Endothelial cell of umbilical vein (primary cell): ENCODE results near the gene DPY30. TPM values are rescaled to one million over a fixed set of nuclear protein-coding genes. Genes with fewer than 3 reads are reported as not detected.
A peak's percentile ranks its signal among the peaks of the same experiment; 100 is the strongest.

ENCODE experiments used
- BruUV-seq: library from RNA; stranded (reverse); fragments of 400-500 nt; replicated peaks from 2 replicates; lab custom pipeline; 2021; lab: Mats Ljungman, UMichigan
- CTCF ChIA-PET: fragments of 300-600, 350-600 bp; sonication (Branson Sonifier 250); formaldehyde crosslinking; loops from one replicate; lab custom pipeline; 2021; ENCODE audit warnings: antibody characterized with exemption, inconsistent platforms; lab: Charles Lee
- POLR2A ChIA-PET: fragments of 300-600, 350-600 bp; sonication (Branson Sonifier 250); formaldehyde crosslinking; loops from one replicate; lab custom pipeline; 2021; ENCODE audit warnings: antibody characterized with exemption, inconsistent platforms; lab: Charles Lee
- DNase-seq: peaks from one replicate; pipeline ENCODE4 v3.0.0-alpha.2; 2011; ENCODE audit warnings: low read depth, low spot score
- FAIRE-seq: peaks from 2 replicates; lab custom pipeline; 2011; peaks lifted over from hg19 to GRCh38; lab: Jason Lieb, UNC
- H2AFZ ChIP-seq: 2 replicates; pipeline ENCODE4 v1.6.0; 2012; ENCODE audit warnings: low read depth, low read length, control low read depth, inconsistent platforms
- H3K27ac ChIP-seq: 2 replicates; pipeline ENCODE4 v1.5.1; 2011; ENCODE audit warnings: low read depth, mild to moderate bottlenecking, control low read depth, low read length, moderate library complexity; ENCODE audit not compliant: insufficient read depth
- H3K27me3 ChIP-seq, 2 experiments: 2 replicates each; pipeline versions ENCODE4 v1.6.0 to v1.6.1; 2011; ENCODE audit warnings: low read length in 2 of 2, mixed read lengths in 1 of 2; ENCODE audit not compliant: control insufficient read depth in 2 of 2, insufficient read depth in 2 of 2
- H3K36me3 ChIP-seq, 2 experiments: 2 replicates in 1 of 2; 3 replicates in 1 of 2; pipeline ENCODE4 v1.5.1; 2011; ENCODE audit warnings: low read length in 2 of 2, mild to moderate bottlenecking in 1 of 2, moderate library complexity in 1 of 2; ENCODE audit not compliant: control insufficient read depth in 2 of 2, insufficient read depth in 2 of 2; ENCODE audit errors: extremely low read depth in 1 of 2
- H3K4me1 ChIP-seq: 3 replicates; pipeline ENCODE4 v1.5.1; 2011; ENCODE audit warnings: mild to moderate bottlenecking, low read length; ENCODE audit not compliant: control insufficient read depth, insufficient read depth; ENCODE audit errors: extremely low read depth
- H3K4me2 ChIP-seq: 2 replicates; pipeline ENCODE4 v1.6.1; 2011; ENCODE audit warnings: low read length, control low read depth, mixed read lengths; ENCODE audit not compliant: insufficient read depth
- H3K4me3 ChIP-seq, 3 experiments: fragments of 200-600 bp in 1 of 3; sonication (generic), shearing (Covaris generic) in 1 of 3; replicated peaks in 1 of 3; 2 replicates each; pipeline ENCODE4 v1.5.1; 2011 to 2016; ENCODE audit warnings: control low read depth in 3 of 3, low read length in 3 of 3, mild to moderate bottlenecking in 2 of 3, inconsistent platforms in 1 of 3, low read depth in 1 of 3, moderate library complexity in 1 of 3; ENCODE audit not compliant: insufficient read depth in 1 of 3
- H3K79me2 ChIP-seq: 2 replicates; pipeline ENCODE4 v1.6.0; 2012; ENCODE audit warnings: low read length, inconsistent platforms; ENCODE audit not compliant: control insufficient read depth, insufficient read depth
- H3K9ac ChIP-seq: replicated peaks from 2 replicates; pipeline ENCODE3; 2011; ENCODE audit warnings: low read length, control low read depth; ENCODE audit not compliant: insufficient read depth; ENCODE audit errors: extremely low read depth
- H3K9me1 ChIP-seq: replicated peaks from 3 replicates; pipeline ENCODE4 v1.6.0; 2011; ENCODE audit warnings: mild to moderate bottlenecking, low read length; ENCODE audit not compliant: control insufficient read depth, insufficient read depth; ENCODE audit errors: extremely low read depth
- H3K9me3 ChIP-seq: replicated peaks from 2 replicates; pipeline ENCODE4 v1.5.1; 2012; ENCODE audit warnings: low read length, inconsistent platforms; ENCODE audit not compliant: control insufficient read depth, insufficient read depth
- H4K20me1 ChIP-seq: replicated peaks from 2 replicates; pipeline ENCODE3; 2011; ENCODE audit warnings: mild to moderate bottlenecking, low read length; ENCODE audit not compliant: control insufficient read depth, insufficient read depth; ENCODE audit errors: extremely low read depth
- CTCF ChIP-seq, 2 donors: IDR thresholded peaks; 1 replicate in 1 of 2; 2 replicates in 1 of 2; pipeline ENCODE4 v1.5.1; 2011; ENCODE audit warnings: low read length in 2 of 2, mild to moderate bottlenecking in 2 of 2, moderate library complexity in 2 of 2, control low read depth in 1 of 2, inconsistent platforms in 1 of 2, low read depth in 1 of 2; ENCODE audit not compliant: insufficient read depth in 1 of 2; ENCODE audit errors: extremely low read depth in 1 of 2
- FOS ChIP-seq: IDR thresholded peaks from 2 replicates; pipeline ENCODE4 v1.6.1; 2011; ENCODE audit warnings: mild to moderate bottlenecking, low read length, moderate library complexity, borderline replicate concordance; ENCODE audit not compliant: insufficient read depth
- GATA2 ChIP-seq: IDR thresholded peaks from 2 replicates; pipeline ENCODE4 v1.7.0; 2011; ENCODE audit warnings: low read depth, mild to moderate bottlenecking, moderate library complexity, mixed read lengths, low read length; ENCODE audit not compliant: insufficient read length, insufficient read depth
- JUN ChIP-seq: IDR thresholded peaks from 2 replicates; pipeline ENCODE4 v1.6.1; 2011; ENCODE audit warnings: borderline replicate concordance, low read depth; ENCODE audit not compliant: insufficient read length, insufficient read depth
- MAX ChIP-seq: IDR thresholded peaks from 2 replicates; pipeline ENCODE4 v1.6.1; 2011; ENCODE audit not compliant: insufficient read depth, insufficient read length
- POLR2A ChIP-seq: IDR thresholded peaks from 2 replicates; pipeline ENCODE4 v1.6.1; 2012; ENCODE audit warnings: low read depth, mild to moderate bottlenecking, control low read depth, low read length
- POLR2AphosphoS5 ChIP-seq: IDR thresholded peaks from 2 replicates; pipeline ENCODE4 v1.6.1; 2012; ENCODE audit warnings: low read depth, mild to moderate bottlenecking, control low read depth, low read length, moderate library complexity; ENCODE audit not compliant: insufficient read depth
- dilution Hi-C: fragments of 300-500 bp; cut with MboI; formaldehyde crosslinking; loops from one replicate; pipeline ENCODE4 v1.15.0; 2019; ENCODE audit warnings: low sequenced_read_pairs; ENCODE audit not compliant: extremely low pct_ligation_motif_present
- intact Hi-C: fragments of 100-400 bp; cut with micrococcal nuclease; formaldehyde crosslinking; loops from one replicate; pipeline ENCODE4 v1.10.0; 2022
- polyA plus RNA-seq, 4 experiments: library from polyadenylated mRNA; depleted of rRNA in 3 of 4; stranded (reverse) in 3 of 4; unstranded in 1 of 4; fragments of >200 nt; gene quantifications; 2 replicates each; pipeline versions ENCODE4 v1.2.1 to v1.2.3, GENCODE V29; 2011 to 2012; ENCODE audit warnings: missing spikeins in 1 of 4
- total RNA-seq: library from RNA; stranded (reverse); gene quantifications from 2 replicates; pipeline ENCODE4 v1.2.3, GENCODE V29; 2021

Gene DPY30
- total and polyA plus RNA-seq, 2 donors (not counting 3 experiments of a cell fraction or from before 2014, with no cell fraction given): 78.4 to 83.4 TPM

GRCh38 chr2:32063310-32064020 lies 23.9 kb upstream of the DPY30 start, which contains the start of gene SPAST:
TSS of gene SPAST (plus strand) at chr2:32063556. CDS start at chr2:32063832, 276 bp downstream.
- peaks cover 21% of the 10 kb centered on the region for H3K4me1 ChIP-seq
- FAIRE-seq: peak; percentile 97
- no TSS peak for BruUV-seq

More at GRCh38 chr2:32063310-32064020, 23.9 kb upstream of the DPY30 start, which contains the start of gene SPAST:
- Histone ChIP-seq H3K9me1 (no peaks in the 10 kb centered on the region), H3K79me2 (peaks cover 8% of the 10 kb centered on the region), H4K20me1 (no peaks in the 10 kb centered on the region), H3K9ac (peak within 1 kb of the TSS; percentile 78), H3K9me3 (no peaks in the 10 kb centered on the region), H3K27me3 (no peaks in the 10 kb centered on the region), H3K36me3 (no peaks in the 10 kb centered on the region), H3K4me3 (peak within 1 kb of the TSS; percentile 61 to 84 (median 80)), H3K27ac (peak within 1 kb of the TSS; percentile 64), H3K4me2 (peak within 1 kb of the TSS; percentile 95), H2AFZ (peak within 1 kb of the TSS; percentile 96)
- DNase-seq: peak; percentile 99
- intact Hi-C loops: loop anchor here (1.0 to 5.0 kb wide), 6 partner anchors 24 to 294 kb away; partner anchors contain the start of genes BIRC6, DPY30, MEMO1 and SLC30A6
- dilution Hi-C loops: no loop called here
- ChIA-PET CTCF (interaction anchor here (0.7 to 3.8 kb wide), 9 partner anchors 8 to 102 kb away, joined by 3 to 42 read pairs (median 4); partner anchors contain the start of genes DPY30 and SLC30A6), POLR2A (interaction anchor here (0.6 to 2.0 kb wide), 8 partner anchors 10 to 285 kb away, joined by 3 to 17 read pairs (median 4); partner anchors contain the start of genes DPY30, MEMO1 and SLC30A6)
- TF ChIP-seq JUN (no peak), GATA2 (no peak), MAX (peak; percentile 55), POLR2A (peak; percentile 93), FOS (peak; percentile 2), CTCF (IDR thresholded peaks at IDR 0.05; ENCODE audit: extremely low read depth in 1 of 2, insufficient read depth in 1 of 2, low read depth in 1 of 2, low read length in 2 of 2) (peak; percentile 38 to 56), POLR2AphosphoS5 (peak; percentile 67)
